HepG2 (cell line): ENCODE results near the gene CDAN1. TPM values are rescaled to one million over a fixed set of nuclear protein-coding genes. Genes with fewer than 3 reads are reported as not detected.

Experiments used
- AGO2 ChIP-seq: fragments of 200-400 bp; formaldehyde crosslinking; optimal IDR thresholded peaks from 2 replicates; pipeline ENCODE3; 2017; ENCODE audit warnings: mild to moderate bottlenecking, low read depth, low read length, moderate library complexity
- CEBPB ChIP-seq: IDR thresholded peaks from 2 replicates; pipeline ENCODE4 v1.6.1; 2011; ENCODE audit warnings: low read depth, low read length, improper control_type of control experiment, borderline replicate concordance
- EED ChIP-seq: sonication (generic); formaldehyde crosslinking; IDR thresholded peaks from 2 replicates; pipeline ENCODE4 v1.5.0; 2020; ENCODE audit warnings: mild to moderate bottlenecking, missing genetic modification reagents
- FUBP1 ChIP-seq: sonication (generic); formaldehyde crosslinking; IDR thresholded peaks from 2 replicates; pipeline ENCODE4 v1.5.1; 2020; ENCODE audit warnings: missing genetic modification reagents, mild to moderate bottlenecking, borderline replicate concordance
- HNF1A ChIP-seq, 2 experiments: sonication (generic) in 1 of 2; formaldehyde crosslinking in 1 of 2; IDR thresholded peaks; 2 replicates each; pipeline versions ENCODE4 v1.4.0 to v1.6.1; 2016 to 2020; ENCODE audit warnings: borderline replicate concordance in 1 of 2, low read depth in 1 of 2, mild to moderate bottlenecking in 1 of 2, missing genetic modification reagents in 1 of 2
- HNF4A ChIP-seq: sonication (generic); formaldehyde crosslinking; IDR thresholded peaks from 2 replicates; pipeline ENCODE4 v1.4.0; 2020; ENCODE audit warnings: missing genetic modification reagents
- JUND ChIP-seq: sonication (generic); formaldehyde crosslinking; IDR thresholded peaks from 2 replicates; pipeline ENCODE4 v1.8.0; 2022; ENCODE audit warnings: mild to moderate bottlenecking, missing genetic modification reagents
- RAD51 ChIP-seq: fragments of 450-650 bp; IDR thresholded peaks from 2 replicates; pipeline ENCODE4 v1.6.1; 2016; ENCODE audit warnings: borderline replicate concordance
- TBP ChIP-seq: sonication (generic); formaldehyde crosslinking; IDR thresholded peaks from 2 replicates; pipeline ENCODE4 v1.5.0; 2020; ENCODE audit warnings: missing genetic modification reagents
- TRIM22 ChIP-seq: fragments of 450-650 bp; IDR thresholded peaks from 2 replicates; pipeline ENCODE4 v1.6.1; 2017
- TSC22D2 ChIP-seq: sonication (generic); formaldehyde crosslinking; IDR thresholded peaks from 2 replicates; pipeline ENCODE4 v1.5.1; 2020; ENCODE audit warnings: missing genetic modification reagents, mild to moderate bottlenecking, borderline replicate concordance
- YEATS4 ChIP-seq: sonication (generic); formaldehyde crosslinking; IDR thresholded peaks from 2 replicates; pipeline ENCODE4 v1.4.0; 2020; ENCODE audit warnings: missing genetic modification reagents, borderline replicate concordance
- ZFP62 ChIP-seq: sonication (generic); formaldehyde crosslinking; IDR thresholded peaks from 2 replicates; pipeline ENCODE4 v1.4.0; 2020; ENCODE audit warnings: missing genetic modification reagents
- ZNF296 ChIP-seq: sonication (generic); formaldehyde crosslinking; conservative IDR thresholded peaks from 2 replicates; pipeline ENCODE4 v1.5.0; 2020; ENCODE audit warnings: mild to moderate bottlenecking, missing genetic modification reagents
- ZNF30 ChIP-seq: sonication (generic); formaldehyde crosslinking; IDR thresholded peaks from 2 replicates; pipeline ENCODE4 v1.5.0; 2020; ENCODE audit warnings: mild to moderate bottlenecking, missing genetic modification reagents
- ZNF567 ChIP-seq: sonication (generic); formaldehyde crosslinking; IDR thresholded peaks from 2 replicates; pipeline ENCODE4 v1.8.1; 2023; ENCODE audit warnings: mild to moderate bottlenecking, missing genetic modification reagents, borderline replicate concordance
- ZNF704 ChIP-seq: sonication (generic); formaldehyde crosslinking; IDR thresholded peaks from 2 replicates; pipeline ENCODE4 v1.8.1; 2023; ENCODE audit warnings: mild to moderate bottlenecking, inconsistent platforms, moderate library complexity, missing genetic modification reagents, borderline replicate concordance
- ZNF710 ChIP-seq: sonication (generic); formaldehyde crosslinking; IDR thresholded peaks from 2 replicates; pipeline ENCODE4 v1.5.0; 2020; ENCODE audit warnings: mild to moderate bottlenecking, missing genetic modification reagents, borderline replicate concordance
- polyA plus RNA-seq, 8 experiments: library from polyadenylated mRNA; depleted of rRNA in 3 of 8; stranded (reverse) in 7 of 8; unstranded in 1 of 8; fragments of >200 nt; fragmentation: Illumina TruSeq in 4 of 8; extraction: Trizol in 4 of 8; gene quantifications; 2 replicates each; pipeline versions ENCODE4 v1.2.1 to v1.2.3, GENCODE V29; 2011 to 2016; ENCODE audit warnings: low read depth in 4 of 8, missing spikeins in 1 of 8, mixed read lengths in 1 of 8; ENCODE audit not compliant: insufficient read depth in 1 of 8
- total RNA-seq, 5 experiments: library from RNA; depleted of rRNA; stranded (reverse); fragments of >200 nt; fragmentation: Illumina TruSeq; extraction: Trizol; gene quantifications; 2 replicates each; pipeline ENCODE4 v1.2.3, GENCODE V29; 2016; ENCODE audit warnings: low read depth in 1 of 5

The CDAN1 gene
- total and polyA plus RNA-seq, 2 of the 13 experiments (the other 11 are each of a cell fraction or from before 2014, with no cell fraction given) = 5.0 to 16.1 TPM

GRCh38 chr15:42736793-42737528, at the start of gene CDAN1 (continued):
- TF ChIP-seq HNF4A (CRISPR knock-in tag) (no peak), JUND (CRISPR knock-in tag) (no peak), EED (no peak), TRIM22 (no peak), ZNF567 (CRISPR knock-in tag) (no peak), ZFP62 (CRISPR knock-in tag) (no peak), RAD51 (no peak), TBP (CRISPR knock-in tag) (no peak), ZNF296 (CRISPR knock-in tag) (no peak), FUBP1 (no peak), TSC22D2 (CRISPR knock-in tag) (no peak), ZNF704 (no peak), CEBPB (no peak), YEATS4 (CRISPR knock-in tag) (0 out of 2 replicates have a peak, but pooled peaks have one; percentile 30), ZNF710 (CRISPR knock-in tag) (no peak), HNF1A (IDR thresholded peaks at IDR 0.05; ENCODE audit: low read depth) (no peak), HNF1A (CRISPR knock-in tag; IDR thresholded peaks at IDR 0.05; ENCODE audit: borderline replicate concordance) (no peak), AGO2 (peak; percentile 45), ZNF30 (no peak)
